A172 (cell line): ENCODE measurements around the gene LYRM1. TPM values are rescaled to one million over a fixed set of nuclear protein-coding genes. Genes with fewer than 3 reads are reported as not detected.

Experiments used
- DNase-seq: peaks from one replicate; pipeline ENCODE4 v3.0.0-alpha.2; 2015; ENCODE audit warnings: low spot score
- total RNA-seq: library from RNA; depleted of rRNA; stranded (reverse); fragments of >200 nt; shearing (Covaris generic); gene quantifications from 2 replicates; pipeline ENCODE4 v1.2.3, GENCODE V29; 2014

Gene LYRM1
- total RNA-seq, 1 experiment from 2014 or later, result 58.3 TPM

- no peak for DNase-seq
These were observed 28.4 kb upstream of the LYRM1 start for GRCh38 chr16:20871941-20872815.

GRCh38 chr16:20873331-20873730 is 27.2 kb upstream of the LYRM1 start:
- DNase-seq, result no peak

DNA sequence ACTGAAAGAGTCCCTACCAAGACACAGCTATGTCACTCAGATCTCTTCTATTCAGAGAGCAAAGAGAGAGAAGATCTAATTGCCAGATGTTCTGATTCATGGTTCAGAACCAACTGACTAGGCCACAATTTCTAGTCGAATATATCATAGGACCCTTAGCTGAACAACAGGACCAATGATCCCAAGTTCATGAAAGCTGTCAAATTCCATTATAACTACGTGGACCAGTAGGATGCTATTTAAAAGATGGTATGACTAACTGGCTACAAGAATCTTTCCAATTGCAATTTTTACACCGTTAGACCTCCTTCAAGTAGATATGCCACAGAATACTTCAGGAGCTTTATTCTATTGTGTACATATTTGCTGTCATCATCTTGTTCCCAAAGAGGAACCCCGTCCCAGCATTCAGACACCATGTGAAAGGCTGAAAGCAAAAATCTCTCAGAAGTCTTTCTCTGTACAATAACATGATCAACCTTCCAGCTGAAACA is 26.4 kb upstream of the LYRM1 start:
- DNase-seq, result no peak

DNA sequence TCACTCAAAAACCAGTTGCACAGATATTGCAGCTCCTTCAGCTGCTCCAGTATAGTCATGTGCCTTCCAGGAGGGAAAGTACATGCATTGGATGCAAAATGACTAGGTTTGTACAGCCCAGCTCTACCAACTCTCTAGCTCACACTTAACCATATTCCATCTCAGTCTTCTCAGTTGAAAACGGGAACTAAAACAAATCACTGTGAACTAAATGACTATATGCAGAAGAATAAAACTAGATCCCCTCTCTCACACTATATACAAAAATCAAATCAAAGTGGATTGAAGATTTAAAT is 25.3 kb upstream of the LYRM1 start:
- no peak for DNase-seq

DNA sequence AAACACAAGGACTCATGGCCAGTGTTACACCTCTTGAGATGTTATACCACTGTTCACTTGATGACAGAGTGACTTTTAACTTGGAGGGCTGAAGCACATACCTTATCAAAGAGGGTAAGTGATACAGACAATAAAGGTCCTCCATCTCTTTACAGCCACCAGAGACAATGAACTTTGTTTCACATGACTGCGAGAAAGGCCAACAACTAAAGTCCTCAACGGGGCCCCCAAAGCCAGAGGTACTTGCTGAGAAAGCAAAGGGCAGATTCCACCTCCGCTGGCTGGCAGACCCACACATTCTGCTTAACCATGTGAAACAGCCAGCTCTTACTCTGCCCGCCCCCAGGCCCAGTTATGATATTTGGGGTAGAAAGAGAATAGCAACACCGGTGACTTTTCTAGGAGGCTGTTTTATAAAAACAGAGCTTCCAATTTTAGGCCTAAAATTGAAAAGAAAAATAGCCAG is 21.9 kb upstream of the LYRM1 start:
- DNase-seq, result no peak

- peak; percentile 67 for DNase-seq
These were observed 21.2 kb upstream of the LYRM1 start for GRCh38 chr16:20879175-20880040.

GRCh38 chr16:20880867-20881502 is 19.6 kb upstream of the LYRM1 start:
- DNase-seq, result no peak

- DNase-seq, result no peak
These were observed 19.1 kb upstream of the LYRM1 start for GRCh38 chr16:20881503-20881878.

GRCh38 chr16:20883554-20884239 is 16.9 kb upstream of the LYRM1 start:
- no peak for DNase-seq

- DNase-seq, result no peak
These were observed 16.4 kb upstream of the LYRM1 start for GRCh38 chr16:20884240-20884556.

DNA sequence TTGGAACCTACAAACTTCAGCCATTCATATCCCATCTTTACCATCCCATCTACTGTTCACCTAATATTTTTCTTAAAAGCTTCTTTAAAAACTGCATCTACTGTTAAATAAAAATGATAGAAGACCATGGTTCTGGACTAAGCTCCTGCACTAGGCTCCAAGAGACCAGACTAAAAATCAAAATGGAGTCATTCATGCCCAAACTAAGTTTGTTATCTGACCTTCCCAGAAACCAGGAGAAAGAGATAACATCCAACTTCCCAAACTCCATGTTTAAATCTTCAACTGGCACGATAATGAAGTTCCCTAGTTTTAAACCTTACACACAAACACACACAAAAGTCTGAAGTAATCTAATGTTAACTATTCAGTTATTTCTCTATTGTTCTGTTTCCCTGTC is 14.3 kb upstream of the LYRM1 start:
- DNase-seq, result no peak

DNA sequence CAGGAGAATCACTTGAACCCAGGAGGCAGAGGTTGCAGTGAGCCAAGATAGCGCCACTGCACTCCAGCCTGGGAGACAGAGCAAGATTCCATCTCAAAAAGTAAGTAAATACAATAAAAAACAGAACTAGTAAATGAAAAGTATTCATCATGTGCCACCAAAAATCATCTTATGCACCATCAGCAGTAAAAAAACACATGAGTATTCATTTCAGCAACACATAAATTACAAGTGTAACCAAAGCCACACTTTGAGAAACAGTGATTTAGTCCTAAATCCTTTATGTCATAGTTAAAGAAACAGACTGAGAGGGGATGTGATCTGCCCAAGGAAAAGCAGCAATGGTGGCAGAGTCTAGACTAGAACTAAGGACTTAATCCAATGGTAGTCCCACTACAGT is 13.4 kb upstream of the LYRM1 start:
- no peak for DNase-seq

DNA sequence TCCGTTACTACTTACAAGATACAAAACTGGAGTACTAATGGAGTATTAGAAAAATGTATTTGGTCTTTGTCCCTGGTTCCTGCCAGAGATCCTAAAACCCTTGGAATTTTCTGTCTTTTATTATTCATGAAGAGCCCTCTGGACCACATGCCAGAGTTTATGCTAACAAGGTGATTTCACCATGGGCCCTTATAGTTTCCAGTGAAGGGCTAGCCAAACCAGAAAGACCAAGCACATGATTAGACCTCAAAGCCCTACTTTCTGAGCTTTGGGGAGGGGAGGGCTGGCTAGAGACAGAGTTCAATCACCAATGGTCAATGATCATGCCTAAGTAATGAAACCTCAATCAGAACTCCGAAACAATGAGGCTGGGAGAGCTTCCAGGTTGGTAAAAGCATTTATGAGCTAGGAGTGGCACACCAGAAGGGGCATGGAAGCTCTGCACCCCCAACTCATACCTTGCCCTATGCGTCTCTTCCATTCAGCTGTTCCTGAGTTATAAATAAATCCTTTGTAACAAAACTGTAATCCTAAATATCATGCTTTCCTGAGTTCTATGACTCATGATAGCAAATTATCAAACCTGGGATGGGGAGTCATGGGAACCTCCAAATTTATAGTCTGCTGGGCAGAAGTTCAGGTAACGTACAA is 10.8 kb upstream of the LYRM1 start:
- no peak for DNase-seq

- no peak for DNase-seq
These were observed 6.2 kb upstream of the LYRM1 start for GRCh38 chr16:20894388-20894787.

DNA sequence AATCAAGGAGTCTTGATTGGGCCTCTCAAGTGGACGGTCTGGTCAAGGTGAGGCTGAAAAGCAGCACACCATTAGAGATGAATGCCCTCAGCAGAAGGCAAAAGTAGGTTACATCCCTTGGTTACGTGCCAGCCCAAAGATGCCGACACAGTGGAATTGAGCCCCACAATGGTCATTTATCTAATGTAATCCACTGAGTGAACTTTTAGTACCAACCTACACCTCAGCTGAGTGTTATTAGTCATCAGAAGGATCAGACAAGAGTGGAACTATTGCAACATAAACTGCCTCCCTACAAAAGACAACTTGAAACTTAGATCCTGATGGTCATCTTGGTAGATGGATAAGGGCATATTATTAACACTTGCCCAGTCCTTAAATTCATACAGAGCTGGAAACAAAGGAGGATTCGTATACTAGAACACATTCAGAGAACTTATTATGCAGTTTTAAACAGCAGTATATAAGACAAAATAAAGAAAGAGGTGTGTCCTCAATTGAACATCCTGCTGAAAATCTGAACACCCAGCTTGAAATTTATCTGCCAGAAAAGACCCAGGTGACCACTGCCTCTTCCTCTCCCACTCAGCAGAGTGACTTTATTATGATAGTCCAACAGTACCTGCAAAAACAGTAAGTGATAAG is 3.2 kb upstream of the LYRM1 start:
- DNase-seq, result peak; percentile 68

DNA sequence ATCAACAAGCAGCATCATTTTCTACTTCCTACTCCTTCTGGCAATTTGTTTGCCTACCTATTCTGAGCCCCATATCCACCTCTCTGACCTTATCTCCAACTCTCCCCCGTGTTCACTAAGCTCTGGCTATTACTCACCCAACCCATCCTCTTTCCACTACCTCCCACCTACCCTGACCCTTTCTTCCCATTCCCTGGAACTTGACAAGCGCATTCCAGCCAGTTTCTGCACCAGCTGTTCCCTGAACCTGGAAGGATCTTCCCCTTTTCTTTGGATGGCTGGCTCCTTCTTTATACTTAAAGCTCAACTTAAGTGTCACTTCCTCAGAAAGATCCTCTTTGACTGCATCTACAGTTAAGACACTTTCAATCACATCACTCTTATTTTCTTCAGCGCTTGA is 2.6 kb upstream of the LYRM1 start:
- DNase-seq, result no peak

GRCh38 chr16:20899071-20899470 is 1.5 kb upstream of the LYRM1 start:
- DNase-seq, result peak; percentile 42

- no peak for DNase-seq
These were observed 883 bp upstream of the LYRM1 start for GRCh38 chr16:20899477-20900298.

DNA sequence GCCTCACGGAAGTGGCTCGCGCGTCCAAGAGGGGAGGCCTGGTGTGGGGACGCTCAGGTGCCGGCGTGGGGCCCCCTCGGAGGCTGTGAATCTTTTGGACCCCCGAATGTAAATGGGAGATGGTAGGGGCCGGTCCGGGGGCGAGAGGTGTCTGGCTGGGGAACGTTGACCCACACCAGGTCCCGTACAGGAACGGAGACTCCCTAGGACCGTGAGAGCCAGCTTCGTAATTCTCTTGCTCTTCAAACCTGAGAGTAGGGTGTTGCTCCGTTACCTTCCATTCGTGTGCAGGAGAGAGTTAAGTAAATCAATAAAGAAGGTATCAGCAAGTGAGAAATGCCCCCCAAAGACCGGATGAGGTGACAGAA is 481 bp downstream of the LYRM1 start:
- no peak for DNase-seq
